Measurements from ENCODE around the gene TIAM2. TPM values are rescaled to one million over a fixed set of nuclear protein-coding genes. Genes with fewer than 3 reads are reported as not detected.

The TIAM2 gene
- total and polyA plus RNA-seq, 2 experiments from 2014 or later, result 14.2 to 24.4 TPM

DNA sequence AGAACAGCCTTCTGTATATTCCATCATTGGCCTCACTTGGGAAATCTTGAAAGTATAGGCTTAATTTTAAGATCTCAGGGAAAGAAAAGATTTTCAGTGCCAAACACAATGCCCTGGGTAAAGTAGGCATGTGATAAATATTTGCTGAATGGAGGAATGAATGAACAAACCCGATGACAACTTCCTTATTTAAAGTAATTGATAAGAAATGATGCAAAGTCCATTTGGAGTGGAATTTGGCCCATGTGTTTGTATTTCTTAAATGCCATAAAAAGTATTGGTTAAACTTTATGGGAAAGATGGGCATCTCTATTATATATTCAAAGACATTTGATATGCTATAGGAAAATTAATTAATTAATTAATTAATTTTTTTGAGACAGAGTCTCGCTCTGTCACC, 3.7 kb downstream of the TIAM2 start:
- peaks cover 22% of the 10 kb centered on the region for H3K4me1 ChIP-seq (ENCODE audit: insufficient read depth)
- no peak for TF ChIP-seq NANOG (IDR thresholded peaks at IDR 0.05; ENCODE audit: borderline replicate concordance)
- Mint-ChIP-seq H3K27ac (no peak overlapping the region), H3K4me1 (peaks cover 21% of the 10 kb centered on the region), H3K4me3 (no peak overlapping the region), H3K9me3 (no peaks in the 10 kb centered on the region), H3K36me3 (ENCODE audit: low read depth) (no peaks in the 10 kb centered on the region), H3K27me3 (ENCODE audit: insufficient read depth, low read depth, poor library complexity) (peaks cover 9% of the 10 kb centered on the region)
- peaks cover 69% of the 10 kb centered on the region for H3K79me2 ChIP-seq (replicated peaks; ENCODE audit: insufficient read depth)
- H3F3A ChIP-seq (replicated peaks; ENCODE audit: low read depth), result 0 out of 2 replicates have a peak, but pooled peaks cover 9% of the 10 kb centered on the region
- H3K9me2 ChIP-seq (ENCODE audit: insufficient read depth), result no peaks in the 10 kb centered on the region
- no peak overlapping the region for H3K4me3 ChIP-seq
- H3K27ac ChIP-seq (ENCODE audit: low read depth), result no peak overlapping the region
- H4K20me1 ChIP-seq (replicated peaks; ENCODE audit: insufficient read depth), result no peaks in the 10 kb centered on the region
- no peak overlapping the region for H3K4me2 ChIP-seq
- peaks cover 11% of the 10 kb centered on the region; the same call in 1 of the 2 replicates for H3K27me3 ChIP-seq (ENCODE audit: insufficient read depth)
- DNase-seq (ENCODE audit: low spot score) (no peak), ATAC-seq (no peak)
- no peaks in the 10 kb centered on the region for H3K36me3 ChIP-seq (ENCODE audit: insufficient read depth)
- no peak overlapping the region for H2AFZ ChIP-seq

DNA sequence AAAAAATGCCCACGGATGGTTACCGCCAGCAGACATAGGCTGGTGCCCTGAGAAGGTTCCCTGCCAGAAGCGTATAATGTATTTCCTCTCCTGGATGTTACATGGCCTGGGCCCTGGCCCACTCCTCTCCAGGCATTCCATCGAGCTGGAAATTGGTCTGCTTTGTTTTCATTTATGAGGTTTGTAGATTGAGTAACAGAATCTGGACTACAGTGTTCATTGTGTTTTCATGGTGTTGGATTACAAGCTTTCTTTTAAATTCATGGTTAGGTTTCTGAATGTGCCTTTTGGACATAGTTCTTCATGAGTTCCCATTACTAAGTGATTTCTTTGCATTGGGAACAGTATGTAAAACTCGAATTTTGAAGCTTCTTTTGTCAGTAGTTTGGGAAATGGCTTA, 6.4 kb downstream of the TIAM2 start:
- no peaks in the 10 kb centered on the region for H4K20me1 ChIP-seq (replicated peaks; ENCODE audit: insufficient read depth)
- no peak overlapping the region for H3K4me3 ChIP-seq
- H3K79me2 ChIP-seq (replicated peaks; ENCODE audit: insufficient read depth), result peaks cover 80% of the 10 kb centered on the region
- no peak overlapping the region for H3K4me2 ChIP-seq
- no peak overlapping the region for H2AFZ ChIP-seq
- H3K27me3 ChIP-seq (ENCODE audit: insufficient read depth), result peaks cover 4% of the 10 kb centered on the region; the same call in 1 of the 2 replicates
- H3F3A ChIP-seq (replicated peaks; ENCODE audit: low read depth), result 0 out of 2 replicates have a peak, but pooled peaks cover 6% of the 10 kb centered on the region
- 0 out of 2 replicates have a peak overlapping the region, but pooled peaks have one; percentile 2 for H3K27ac ChIP-seq (ENCODE audit: low read depth)
- no peaks in the 10 kb centered on the region for H3K36me3 ChIP-seq (ENCODE audit: insufficient read depth)
- Mint-ChIP-seq H3K27ac (no peak overlapping the region), H3K4me3 (no peak overlapping the region), H3K4me1 (peaks cover 15% of the 10 kb centered on the region), H3K27me3 (ENCODE audit: insufficient read depth, low read depth, poor library complexity) (no peaks in the 10 kb centered on the region), H3K36me3 (ENCODE audit: low read depth) (no peaks in the 10 kb centered on the region), H3K9me3 (no peaks in the 10 kb centered on the region)
- TF ChIP-seq ZNF331 (CRISPR knock-in tag; IDR thresholded peaks at IDR 0.05; ENCODE audit: low read depth) (no peak), CREB1 (CRISPR knock-in tag; IDR thresholded peaks at IDR 0.05; ENCODE audit: low read depth) (no peak)
- TF ChIP-seq, protein P1, sequence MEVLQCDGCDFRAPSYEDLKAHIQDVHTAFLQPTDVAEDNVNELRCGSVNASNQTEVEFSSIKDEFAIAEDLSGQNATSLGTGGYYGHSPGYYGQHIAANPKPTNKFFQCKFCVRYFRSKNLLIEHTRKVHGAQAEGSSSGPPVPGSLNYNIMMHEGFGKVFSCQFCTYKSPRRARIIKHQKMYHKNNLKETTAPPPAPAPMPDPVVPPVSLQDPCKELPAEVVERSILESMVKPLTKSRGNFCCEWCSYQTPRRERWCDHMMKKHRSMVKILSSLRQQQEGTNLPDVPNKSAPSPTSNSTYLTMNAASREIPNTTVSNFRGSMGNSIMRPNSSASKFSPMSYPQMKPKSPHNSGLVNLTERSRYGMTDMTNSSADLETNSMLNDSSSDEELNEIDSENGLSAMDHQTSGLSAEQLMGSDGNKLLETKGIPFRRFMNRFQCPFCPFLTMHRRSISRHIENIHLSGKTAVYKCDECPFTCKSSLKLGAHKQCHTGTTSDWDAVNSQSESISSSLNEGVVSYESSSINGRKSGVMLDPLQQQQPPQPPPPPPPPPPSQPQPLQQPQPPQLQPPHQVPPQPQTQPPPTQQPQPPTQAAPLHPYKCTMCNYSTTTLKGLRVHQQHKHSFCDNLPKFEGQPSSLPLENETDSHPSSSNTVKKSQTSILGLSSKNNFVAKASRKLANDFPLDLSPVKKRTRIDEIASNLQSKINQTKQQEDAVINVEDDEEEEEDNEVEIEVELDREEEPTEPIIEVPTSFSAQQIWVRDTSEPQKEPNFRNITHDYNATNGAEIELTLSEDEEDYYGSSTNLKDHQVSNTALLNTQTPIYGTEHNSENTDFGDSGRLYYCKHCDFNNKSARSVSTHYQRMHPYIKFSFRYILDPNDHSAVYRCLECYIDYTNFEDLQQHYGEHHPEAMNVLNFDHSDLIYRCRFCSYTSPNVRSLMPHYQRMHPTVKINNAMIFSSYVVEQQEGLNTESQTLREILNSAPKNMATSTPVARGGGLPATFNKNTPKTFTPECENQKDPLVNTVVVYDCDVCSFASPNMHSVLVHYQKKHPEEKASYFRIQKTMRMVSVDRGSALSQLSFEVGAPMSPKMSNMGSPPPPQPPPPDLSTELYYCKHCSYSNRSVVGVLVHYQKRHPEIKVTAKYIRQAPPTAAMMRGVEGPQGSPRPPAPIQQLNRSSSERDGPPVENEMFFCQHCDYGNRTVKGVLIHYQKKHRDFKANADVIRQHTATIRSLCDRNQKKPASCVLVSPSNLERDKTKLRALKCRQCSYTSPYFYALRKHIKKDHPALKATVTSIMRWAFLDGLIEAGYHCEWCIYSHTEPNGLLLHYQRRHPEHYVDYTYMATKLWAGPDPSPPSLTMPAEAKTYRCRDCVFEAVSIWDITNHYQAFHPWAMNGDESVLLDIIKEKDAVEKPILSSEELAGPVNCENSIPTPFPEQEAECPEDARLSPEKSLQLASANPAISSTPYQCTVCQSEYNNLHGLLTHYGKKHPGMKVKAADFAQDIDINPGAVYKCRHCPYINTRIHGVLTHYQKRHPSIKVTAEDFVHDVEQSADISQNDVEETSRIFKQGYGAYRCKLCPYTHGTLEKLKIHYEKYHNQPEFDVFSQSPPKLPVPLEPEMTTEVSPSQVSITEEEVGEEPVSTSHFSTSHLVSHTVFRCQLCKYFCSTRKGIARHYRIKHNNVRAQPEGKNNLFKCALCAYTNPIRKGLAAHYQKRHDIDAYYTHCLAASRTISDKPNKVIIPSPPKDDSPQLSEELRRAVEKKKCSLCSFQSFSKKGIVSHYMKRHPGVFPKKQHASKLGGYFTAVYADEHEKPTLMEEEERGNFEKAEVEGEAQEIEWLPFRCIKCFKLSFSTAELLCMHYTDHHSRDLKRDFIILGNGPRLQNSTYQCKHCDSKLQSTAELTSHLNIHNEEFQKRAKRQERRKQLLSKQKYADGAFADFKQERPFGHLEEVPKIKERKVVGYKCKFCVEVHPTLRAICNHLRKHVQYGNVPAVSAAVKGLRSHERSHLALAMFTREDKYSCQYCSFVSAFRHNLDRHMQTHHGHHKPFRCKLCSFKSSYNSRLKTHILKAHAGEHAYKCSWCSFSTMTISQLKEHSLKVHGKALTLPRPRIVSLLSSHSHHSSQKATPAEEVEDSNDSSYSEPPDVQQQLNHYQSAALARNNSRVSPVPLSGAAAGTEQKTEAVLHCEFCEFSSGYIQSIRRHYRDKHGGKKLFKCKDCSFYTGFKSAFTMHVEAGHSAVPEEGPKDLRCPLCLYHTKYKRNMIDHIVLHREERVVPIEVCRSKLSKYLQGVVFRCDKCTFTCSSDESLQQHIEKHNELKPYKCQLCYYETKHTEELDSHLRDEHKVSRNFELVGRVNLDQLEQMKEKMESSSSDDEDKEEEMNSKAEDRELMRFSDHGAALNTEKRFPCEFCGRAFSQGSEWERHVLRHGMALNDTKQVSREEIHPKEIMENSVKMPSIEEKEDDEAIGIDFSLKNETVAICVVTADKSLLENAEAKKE (CRISPR knock-in tag; IDR thresholded peaks at IDR 0.05), result no peak
- DNase-seq (ENCODE audit: low spot score) (no peak), ATAC-seq (no peak)
- no peaks in the 10 kb centered on the region for H3K9me2 ChIP-seq (ENCODE audit: insufficient read depth)
- peaks cover 19% of the 10 kb centered on the region for H3K4me1 ChIP-seq (ENCODE audit: insufficient read depth)
